ENCODE results near the gene DENR. TPM values are rescaled to one million over a fixed set of nuclear protein-coding genes. Genes with fewer than 3 reads are reported as not detected.
A peak's percentile ranks its signal among the peaks of the same experiment; 100 is the strongest.

Gene DENR
- total and polyA plus RNA-seq, 2 of the 13 experiments (the other 11 are each of a cell fraction or from before 2014, with no cell fraction given), result 30.0 to 59.1 TPM

- no peak for TF ChIP-seq ZNF18 (CRISPR knock-in tag; IDR thresholded peaks at IDR 0.05; ENCODE audit: insufficient replicate concordance)
- no peak for TF ChIP-seq CEBPG (CRISPR knock-in tag; IDR thresholded peaks at IDR 0.05)
- no peak for TF ChIP-seq MAFK (conservative IDR thresholded peaks at IDR 0.05 in 1 of 2, IDR thresholded peaks at IDR 0.05 in 1 of 2; ENCODE audit: low read length in 2 of 2)
- no peak for TF ChIP-seq ZNF383 (CRISPR knock-in tag; IDR thresholded peaks at IDR 0.05; ENCODE audit: borderline replicate concordance)
- TF ChIP-seq PHB2 (IDR thresholded peaks at IDR 0.05; ENCODE audit: partially characterized antibody), result no peak
- TF ChIP-seq ARHGAP35 (CRISPR knock-in tag; IDR thresholded peaks at IDR 0.05; ENCODE audit: borderline replicate concordance), result no peak; the same call in 1 of the 2 replicates
- TF ChIP-seq GATA4 (IDR thresholded peaks at IDR 0.05; ENCODE audit: borderline replicate concordance, low read depth), result no peak
- no peak for TF ChIP-seq ZNF510 (CRISPR knock-in tag; IDR thresholded peaks at IDR 0.05; ENCODE audit: low read depth)
- TF ChIP-seq BCL6 (CRISPR knock-in tag; IDR thresholded peaks at IDR 0.05), result peak; percentile 62
- TF ChIP-seq FOXP4 (CRISPR knock-in tag; IDR thresholded peaks at IDR 0.05), result no peak
- peak; percentile 41; the same call in 1 of the 2 replicates for TF ChIP-seq PITX1 (CRISPR knock-in tag; IDR thresholded peaks at IDR 0.05)
- no peak for TF ChIP-seq AHDC1 (CRISPR knock-in tag; IDR thresholded peaks at IDR 0.05; ENCODE audit: borderline replicate concordance)
- no peak for TF ChIP-seq THAP11 (CRISPR knock-in tag; IDR thresholded peaks at IDR 0.05)
- no peak for TF ChIP-seq STAT6 (CRISPR knock-in tag; IDR thresholded peaks at IDR 0.05; ENCODE audit: borderline replicate concordance)
Measured at GRCh38 chr12:122730215-122731014, 22.2 kb upstream of the DENR start, which contains the start of gene HCAR1 (continued).
